ENCODE measurements around the gene MDN1.

Gene MDN1

GRCh38 chr6:89763550-89763949, 56.0 kb downstream of the MDN1 start:
- H3K27ac ChIP-seq, result no peak overlapping the region
- TF ChIP-seq ZFX (IDR thresholded peaks at IDR 0.05; ENCODE audit: borderline replicate concordance) (no peak), CTCF (IDR thresholded peaks at IDR 0.05) (no peak)

- H3K27ac ChIP-seq, result no peak overlapping the region
- TF ChIP-seq ZFX (IDR thresholded peaks at IDR 0.05; ENCODE audit: borderline replicate concordance) (no peak), CTCF (IDR thresholded peaks at IDR 0.05) (no peak)
Observed at GRCh38 chr6:89758830-89759229, 60.8 kb downstream of the MDN1 start.

- TF ChIP-seq CTCF (IDR thresholded peaks at IDR 0.05) (no peak), ZFX (IDR thresholded peaks at IDR 0.05; ENCODE audit: borderline replicate concordance) (no peak)
- H3K27ac ChIP-seq, result no peak overlapping the region
Observed at GRCh38 chr6:89750338-89750737, 69.3 kb downstream of the MDN1 start.

GRCh38 chr6:89749918-89750317, 69.7 kb downstream of the MDN1 start:
- H3K27ac ChIP-seq, result no peak overlapping the region
- TF ChIP-seq CTCF (IDR thresholded peaks at IDR 0.05), result no peak
- no peak for TF ChIP-seq ZFX (IDR thresholded peaks at IDR 0.05; ENCODE audit: borderline replicate concordance)

- no peak for TF ChIP-seq ZFX (IDR thresholded peaks at IDR 0.05; ENCODE audit: borderline replicate concordance)
- no peak for TF ChIP-seq CTCF (IDR thresholded peaks at IDR 0.05)
Observed at GRCh38 chr6:89745716-89746115, 73.9 kb downstream of the MDN1 start.

GRCh38 chr6:89745096-89745495, 74.5 kb downstream of the MDN1 start:
- TF ChIP-seq ZFX (IDR thresholded peaks at IDR 0.05; ENCODE audit: borderline replicate concordance) (no peak), CTCF (IDR thresholded peaks at IDR 0.05) (no peak)
- no peak overlapping the region for H3K27ac ChIP-seq

More at GRCh38 chr6:89745716-89746115, 73.9 kb downstream of the MDN1 start:
- H3K27ac ChIP-seq, result no peak overlapping the region

- H3K27ac ChIP-seq, result no peak overlapping the region
- TF ChIP-seq ZFX (IDR thresholded peaks at IDR 0.05; ENCODE audit: borderline replicate concordance), result no peak
- TF ChIP-seq CTCF (IDR thresholded peaks at IDR 0.05), result no peak
Observed at GRCh38 chr6:89736893-89737292, 82.7 kb downstream of the MDN1 start.

Data from 22Rv1 (cell line).